H1 (cell line): ENCODE data around the gene FGFR2. TPM values are rescaled to one million over a fixed set of nuclear protein-coding genes. Genes with fewer than 3 reads are reported as not detected.

Experiments
- CTCF ChIA-PET: fragments of 300-600 bp; sonication (Branson Sonifier 250); formaldehyde crosslinking; loops from one replicate; lab custom pipeline; 2021; ENCODE audit not compliant: partially characterized antibody; lab: Charles Lee
- POLR2A ChIA-PET: fragments of 300-600 bp; sonication (Branson Sonifier 250); formaldehyde crosslinking; loops from one replicate; lab custom pipeline; 2021; ENCODE audit warnings: inconsistent platforms; ENCODE audit not compliant: partially characterized antibody; lab: Charles Lee
- DNase-seq, 2 experiments: peaks; one replicate each; pipeline versions ENCODE4 v3.0.0 to v3.0.0-alpha.2; 2010 to 2022; ENCODE audit warnings: low spot score in 2 of 2, low read depth in 1 of 2, mixed read lengths in 1 of 2
- FAIRE-seq: peaks from 2 replicates; lab custom pipeline; 2011; peaks lifted over from hg19 to GRCh38; lab: Jason Lieb, UNC
- H2AFZ ChIP-seq: 2 replicates; pipeline ENCODE4 v1.8.1; 2012; ENCODE audit warnings: low read length, inconsistent platforms
- H2AK5ac ChIP-seq: 2 replicates; pipeline ENCODE4 v1.6.1; 2013; ENCODE audit warnings: low read depth, low read length
- H2BK120ac ChIP-seq: replicated peaks from 2 replicates; pipeline ENCODE3; 2013; ENCODE audit warnings: low read depth, low read length, inconsistent platforms
- H2BK12ac ChIP-seq: 2 replicates; pipeline ENCODE4 v1.6.1; 2013; ENCODE audit warnings: low read depth, low read length
- H2BK15ac ChIP-seq: 2 replicates; pipeline ENCODE4 v1.6.1; 2013; ENCODE audit warnings: low read length
- H2BK20ac ChIP-seq: 2 replicates; pipeline ENCODE4 v1.6.1; 2013; ENCODE audit warnings: low read length
- H2BK5ac ChIP-seq: 2 replicates; pipeline ENCODE4 v1.6.1; 2013; ENCODE audit warnings: low read depth, low read length
- H3K14ac ChIP-seq: 2 replicates; pipeline ENCODE4 v1.6.1; 2013; ENCODE audit warnings: inconsistent platforms; ENCODE audit not compliant: insufficient read length
- H3K18ac ChIP-seq: 2 replicates; pipeline ENCODE4 v1.6.1; 2013; ENCODE audit warnings: low read length; ENCODE audit errors: extremely low read depth
- H3K23ac ChIP-seq: 2 replicates; pipeline ENCODE4 v1.6.1; 2013; ENCODE audit warnings: inconsistent platforms; ENCODE audit not compliant: insufficient read length
- H3K23me2 ChIP-seq: 2 replicates; pipeline ENCODE4 v1.6.1; 2013; ENCODE audit warnings: low read depth, low read length
- H3K27ac ChIP-seq: 2 replicates; pipeline ENCODE4 v1.6.1; 2011; ENCODE audit warnings: low read depth, low read length, inconsistent platforms
- H3K27me3 ChIP-seq, 4 experiments: replicated peaks in 1 of 4; 1 replicate in 1 of 4; 2 replicates in 3 of 4; pipeline versions ENCODE4 v1.6.1 to v1.8.1; 2011 to 2013; ENCODE audit warnings: low read length in 3 of 4, mild to moderate bottlenecking in 3 of 4, inconsistent platforms in 2 of 4, mixed read lengths in 2 of 4, moderate library complexity in 1 of 4; ENCODE audit not compliant: control insufficient read depth in 3 of 4, insufficient read depth in 3 of 4; ENCODE audit errors: extremely low read depth in 1 of 4
- H3K36me3 ChIP-seq, 4 experiments: 2 replicates each; pipeline versions ENCODE4 v1.6.1 to v1.8.1; 2011 to 2013; ENCODE audit warnings: mild to moderate bottlenecking in 4 of 4, low read length in 3 of 4, moderate library complexity in 2 of 4, control low read depth in 1 of 4, inconsistent platforms in 1 of 4; ENCODE audit not compliant: insufficient read depth in 4 of 4, control insufficient read depth in 2 of 4
- H3K4ac ChIP-seq: replicated peaks from 2 replicates; pipeline ENCODE3; 2013; ENCODE audit warnings: low read length, low read depth, mixed read lengths, inconsistent platforms; ENCODE audit not compliant: insufficient read length
- H3K4me1 ChIP-seq, 4 experiments: replicated peaks in 1 of 4; 1 replicate in 1 of 4; 2 replicates in 3 of 4; pipeline versions ENCODE4 v1.6.1 to v1.8.1; 2011 to 2013; ENCODE audit warnings: low read length in 3 of 4, inconsistent platforms in 2 of 4, mixed read lengths in 1 of 4; ENCODE audit not compliant: insufficient read depth in 4 of 4, control insufficient read depth in 3 of 4
- H3K4me2 ChIP-seq, 2 experiments: 2 replicates each; pipeline versions ENCODE4 v1.6.1 to v1.8.1; 2011 to 2013; ENCODE audit warnings: low read depth in 2 of 2, low read length in 2 of 2, control low read depth in 1 of 2, inconsistent platforms in 1 of 2, mild to moderate bottlenecking in 1 of 2; ENCODE audit not compliant: insufficient read depth in 1 of 2
- H3K4me3 ChIP-seq, 4 experiments: fragments of 200-600, 300-600 bp in 1 of 4; sonication (generic), shearing (Covaris generic), sonication (Bioruptor Twin) in 1 of 4; 2 replicates each; pipeline versions ENCODE4 v1.5.1 to v1.8.1; 2011 to 2016; ENCODE audit warnings: low read length in 4 of 4, low read depth in 3 of 4, control low read depth in 2 of 4, inconsistent platforms in 2 of 4, mild to moderate bottlenecking in 2 of 4, mixed read lengths in 1 of 4, moderate library complexity in 1 of 4; ENCODE audit not compliant: insufficient read depth in 2 of 4; ENCODE audit errors: extremely low read depth in 1 of 4
- H3K56ac ChIP-seq: replicated peaks from 2 replicates; pipeline ENCODE3; 2013; ENCODE audit warnings: low read depth, mild to moderate bottlenecking, mixed read lengths, low read length, inconsistent platforms; ENCODE audit not compliant: insufficient read length
- H3K79me1 ChIP-seq: 2 replicates; pipeline ENCODE4 v1.6.1; 2013; ENCODE audit warnings: low read depth, low read length, control low read depth
- H3K79me2 ChIP-seq, 2 experiments: 2 replicates each; pipeline versions ENCODE4 v1.6.1 to v1.8.1; 2012 to 2013; ENCODE audit warnings: low read length in 2 of 2, mild to moderate bottlenecking in 2 of 2, inconsistent platforms in 1 of 2; ENCODE audit not compliant: insufficient read depth in 2 of 2, control insufficient read depth in 1 of 2
- H3K9ac ChIP-seq, 4 experiments: replicated peaks in 1 of 4; 1 replicate in 1 of 4; 2 replicates in 3 of 4; pipeline versions ENCODE4 v1.6.1 to v1.8.1; 2011 to 2013; ENCODE audit warnings: low read depth in 3 of 4, low read length in 3 of 4, control low read depth in 2 of 4, mild to moderate bottlenecking in 2 of 4, moderate library complexity in 2 of 4, inconsistent platforms in 1 of 4; ENCODE audit errors: extremely low read depth in 1 of 4
- H3K9me3 ChIP-seq, 2 experiments: 2 replicates each; pipeline versions ENCODE4 v1.6.1 to v1.8.1; 2012 to 2013; ENCODE audit warnings: mild to moderate bottlenecking in 2 of 2, moderate library complexity in 2 of 2, control low read depth in 1 of 2, inconsistent platforms in 1 of 2, low read depth in 1 of 2, low read length in 1 of 2, mixed read lengths in 1 of 2; ENCODE audit not compliant: insufficient read depth in 2 of 2
- H4K20me1 ChIP-seq, 2 experiments: replicated peaks in 1 of 2; 2 replicates each; pipeline versions ENCODE3 to v1.8.1; 2011 to 2013; ENCODE audit warnings: inconsistent platforms in 2 of 2, low read length in 2 of 2, mild to moderate bottlenecking in 1 of 2; ENCODE audit not compliant: insufficient read depth in 2 of 2, control insufficient read depth in 1 of 2
- H4K5ac ChIP-seq: 2 replicates; pipeline ENCODE4 v1.6.1; 2013; ENCODE audit warnings: low read length, low read depth, mixed read lengths, inconsistent platforms; ENCODE audit not compliant: insufficient read length
- H4K8ac ChIP-seq: 2 replicates; pipeline ENCODE4 v1.8.0; 2013; ENCODE audit warnings: mild to moderate bottlenecking, moderate library complexity, low read length, inconsistent platforms; ENCODE audit not compliant: insufficient read depth; ENCODE audit errors: extremely low read depth
- H4K91ac ChIP-seq: replicated peaks from 2 replicates; pipeline ENCODE3; 2013; ENCODE audit warnings: low read length, mixed read lengths, inconsistent platforms; ENCODE audit not compliant: insufficient read length
- CBX5 ChIP-seq: fragments of 300-800, 300-1000 bp; sonication (generic); IDR thresholded peaks from 2 replicates; pipeline ENCODE4 v1.7.1; 2016; ENCODE audit warnings: antibody characterized with exemption, low read length, low read depth
- CHD1 ChIP-seq: IDR thresholded peaks from 2 replicates; pipeline ENCODE4 v1.6.1; 2012; ENCODE audit warnings: low read depth, low read length, improper control_type of control experiment
- HDAC6 ChIP-seq: IDR thresholded peaks from one replicate; pipeline ENCODE4 v1.7.1; 2012; ENCODE audit warnings: low read depth, mild to moderate bottlenecking, inconsistent platforms, low read length, moderate library complexity
- POLR2AphosphoS5 ChIP-seq: IDR thresholded peaks from 2 replicates; pipeline ENCODE4 v1.6.1; 2011; ENCODE audit warnings: low read depth, low read length
- RBBP5 ChIP-seq: IDR thresholded peaks from 2 replicates; pipeline ENCODE4 v1.7.1; 2012; ENCODE audit warnings: low read depth, mild to moderate bottlenecking, inconsistent platforms, low read length, moderate library complexity, borderline replicate concordance
- RFX5 ChIP-seq: IDR thresholded peaks from 2 replicates; pipeline ENCODE4 v1.6.1; 2011; ENCODE audit warnings: low read depth, low read length, improper control_type of control experiment, borderline replicate concordance
- SP4 ChIP-seq: IDR thresholded peaks from 2 replicates; pipeline ENCODE4 v1.6.1; 2012; ENCODE audit warnings: low read length, inconsistent platforms
- SRF ChIP-seq: IDR thresholded peaks from 2 replicates; pipeline ENCODE4 v1.6.1; 2011; ENCODE audit warnings: mild to moderate bottlenecking, low read depth, low read length, moderate library complexity
- TAF1 ChIP-seq: IDR thresholded peaks from 2 replicates; pipeline ENCODE4 v1.6.1; 2011; ENCODE audit warnings: mild to moderate bottlenecking, low read depth, low read length
- YY1 ChIP-seq: IDR thresholded peaks from 2 replicates; pipeline ENCODE4 v1.6.1; 2011; ENCODE audit warnings: low read depth, mild to moderate bottlenecking, low read length
- WGBS, 2 experiments: shearing (Covaris generic) in 1 of 2; methylation state at CpG; one replicate each; pipeline versions ENCODE4 v1.1.6 to v1.1.7; 2013 to 2015; ENCODE audit warnings: low lambda C conversion rate in 2 of 2, mixed read lengths in 2 of 2, inconsistent platforms in 1 of 2, low coverage in 1 of 2, missing lambda C conversion rate in 1 of 2; ENCODE audit not compliant: insufficient replicate concordance in 2 of 2, insufficient coverage in 1 of 2, insufficient read length in 1 of 2; ENCODE audit errors: extremely low coverage in 1 of 2, missing lambda C conversion rate in 1 of 2; 5-methylcytosine and 5-hydroxymethylcytosine counted together
- polyA plus RNA-seq, 7 experiments: library from polyadenylated mRNA; depleted of rRNA in 3 of 7; stranded (reverse) in 5 of 7; unstranded in 2 of 7; fragments of >200 nt in 5 of 7; fragments of 200-250 nt in 2 of 7; gene quantifications; 1 replicate in 5 of 7; 2 replicates in 1 of 7; 4 replicates in 1 of 7; pipeline versions ENCODE4 v1.2.1 to v1.2.3, GENCODE V29; 2011 to 2013; ENCODE audit warnings: missing spikeins in 2 of 7, mixed read lengths in 2 of 7
- total RNA-seq: library from RNA; stranded (reverse); fragmentation: NEBNext Ultra II Directional; extraction: Animal tissue kit (Norgen Biotek cat#: 25700); gene quantifications from 2 replicates; pipeline ENCODE4 v1.2.1, GENCODE V29; 2021
- TF ChIP-seq, protein P1 (sequence below): IDR thresholded peaks from 2 replicates; pipeline ENCODE4 v1.6.1; 2012; ENCODE audit warnings: inconsistent platforms

Gene FGFR2
- total and polyA plus RNA-seq, 2 of the 8 experiments (the other 6 are each of a cell fraction or from before 2014, with no cell fraction given): 50.2 to 81.2 TPM

DNA sequence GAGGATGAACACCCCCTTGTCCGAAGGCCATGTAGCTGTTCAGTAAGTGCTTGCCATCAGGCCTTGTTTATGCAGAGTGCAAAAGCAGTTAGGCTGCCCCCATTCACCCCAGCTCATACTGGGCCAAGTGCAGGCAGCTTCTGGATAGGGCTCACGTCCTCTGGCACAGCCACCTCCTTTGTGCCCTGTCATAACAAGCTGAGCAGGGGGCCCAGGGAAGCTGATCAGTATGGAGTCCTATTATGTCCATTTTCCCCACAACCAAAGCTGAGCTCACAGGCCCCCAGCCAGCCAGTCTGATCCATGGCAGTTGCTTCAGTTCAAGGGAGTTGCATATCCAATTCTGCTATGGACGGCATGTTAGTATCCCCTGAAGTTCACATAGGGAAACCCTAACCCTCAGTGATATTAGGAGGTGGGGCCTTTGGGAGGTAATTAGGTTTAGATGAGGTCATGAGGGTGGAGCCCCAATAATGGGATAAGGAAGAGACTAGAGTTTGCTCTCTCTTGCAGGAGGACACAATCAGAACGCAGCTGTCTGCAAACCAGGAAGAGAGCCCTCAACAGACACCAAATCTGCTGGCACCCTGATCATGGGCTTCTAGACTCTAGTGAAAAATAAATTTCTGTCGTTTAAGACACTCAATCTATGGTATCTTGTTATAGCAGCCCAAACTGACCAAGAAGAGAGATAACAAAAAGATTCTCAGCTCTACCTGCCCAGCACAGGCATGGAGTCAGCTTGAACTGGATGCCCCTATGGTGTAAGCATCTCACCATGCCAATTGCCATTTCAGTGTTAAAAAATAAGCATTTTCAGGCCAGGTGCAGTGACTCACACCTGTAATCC, 155.9 kb downstream of the FGFR2 start:
- no peak overlapping the region for H3K4ac ChIP-seq
- H3K23ac ChIP-seq: no peak overlapping the region
- no peaks in the 10 kb centered on the region for H3K23me2 ChIP-seq
- no peak overlapping the region for H2BK120ac ChIP-seq
- no peak overlapping the region for H3K18ac ChIP-seq
- no peak overlapping the region for H3K4me3 ChIP-seq
- WGBS, 2 experiments: 84% methylated on average over 5 of the region's 5 CpGs; no CpG with 5 or more reads in 1 of the 2 experiments
- no peak for DNase-seq
- H3K4me1 ChIP-seq: peaks cover 0 to 2% (median 0%) of the 10 kb centered on the region in 4 experiments; a peak in 1 of 7 replicates
- no peak overlapping the region for H2AFZ ChIP-seq
- no peak overlapping the region for H2BK12ac ChIP-seq
- H4K91ac ChIP-seq: no peak overlapping the region
- no peak overlapping the region for H3K4me2 ChIP-seq
- no peak overlapping the region for H2AK5ac ChIP-seq
- no peak for FAIRE-seq
- 0 out of 7 replicates have a peak, but pooled peaks cover 0 to 2% (median 0%) of the 10 kb centered on the region in 4 experiments for H3K27me3 ChIP-seq
- no peaks in the 10 kb centered on the region for H3K36me3 ChIP-seq
- H3K27ac ChIP-seq: no peak overlapping the region
- no peaks in the 10 kb centered on the region for H3K79me2 ChIP-seq
- CTCF ChIA-PET: no interaction called here
- no peak overlapping the region for H2BK5ac ChIP-seq
- H3K9me3 ChIP-seq: no peaks in the 10 kb centered on the region
- H3K56ac ChIP-seq: no peak overlapping the region
- POLR2A ChIA-PET: no interaction called here
- no peak overlapping the region; the same call in 1 of the 2 replicates for H4K8ac ChIP-seq
- no peaks in the 10 kb centered on the region for H4K20me1 ChIP-seq
- no peak overlapping the region for H3K14ac ChIP-seq
- H2BK20ac ChIP-seq: no peak overlapping the region
- H3K79me1 ChIP-seq: no peaks in the 10 kb centered on the region
- H2BK15ac ChIP-seq: no peak overlapping the region
- no peak overlapping the region for H4K5ac ChIP-seq
- no peak overlapping the region for H3K9ac ChIP-seq
- TF ChIP-seq POLR2AphosphoS5 (no peak), TAF1 (no peak), YY1 (no peak), CBX5 (no peak), RBBP5 (no peak), RFX5 (no peak), SP4 (no peak), SRF (no peak), HDAC6 (no peak), CHD1 (no peak)
- TF ChIP-seq, protein P1, sequence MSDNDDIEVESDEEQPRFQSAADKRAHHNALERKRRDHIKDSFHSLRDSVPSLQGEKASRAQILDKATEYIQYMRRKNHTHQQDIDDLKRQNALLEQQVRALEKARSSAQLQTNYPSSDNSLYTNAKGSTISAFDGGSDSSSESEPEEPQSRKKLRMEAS: no peak
